ENCODE data around the gene GNPDA2.

GNPDA2 gene

GRCh38 chr4:44661940-44662622 lies 64.3 kb downstream of the GNPDA2 start:
- Mint-ChIP-seq H3K27ac (no peak overlapping the region), H3K27me3 (no peaks in the 10 kb centered on the region), H3K4me1 (no peaks in the 10 kb centered on the region), H3K9me3 (no peaks in the 10 kb centered on the region), H3K4me3 (no peak overlapping the region)
- no peak for ATAC-seq
- no peak for DNase-seq

DNA sequence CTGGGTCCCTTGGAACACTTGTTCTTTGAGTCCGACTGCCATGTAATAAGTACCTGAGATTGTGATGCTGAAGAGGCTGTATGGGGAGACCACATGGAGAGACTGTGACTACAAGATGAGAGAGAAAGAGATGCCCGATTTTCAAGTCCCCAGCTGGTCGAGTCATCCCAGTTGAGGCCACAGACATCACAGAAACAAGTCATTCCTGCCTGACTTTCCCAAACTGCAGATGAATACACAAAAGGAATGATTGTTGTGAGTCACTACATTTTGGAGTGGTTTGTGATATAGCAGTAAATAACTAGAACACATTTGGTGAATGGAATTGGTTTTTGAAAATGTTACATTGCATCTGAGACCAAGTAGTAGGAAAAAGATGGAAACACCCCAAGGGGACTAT lies 66.0 kb downstream of the GNPDA2 start:
- Mint-ChIP-seq H3K9me3 (no peaks in the 10 kb centered on the region), H3K27me3 (no peaks in the 10 kb centered on the region), H3K4me1 (no peaks in the 10 kb centered on the region), H3K27ac (no peak overlapping the region), H3K4me3 (no peak overlapping the region)
- DNase-seq (no peak), ATAC-seq (no peak)

- H3K9me3 Mint-ChIP-seq, result no peaks in the 10 kb centered on the region
- H3K4me1 Mint-ChIP-seq, result no peaks in the 10 kb centered on the region
- no peak overlapping the region for H3K4me3 Mint-ChIP-seq
- DNase-seq (no peak), ATAC-seq (no peak)
- no peak overlapping the region for H3K27ac Mint-ChIP-seq
- H3K27me3 Mint-ChIP-seq, result peaks cover 18% of the 10 kb centered on the region
Observed at GRCh38 chr4:44652002-44652401, 74.4 kb downstream of the GNPDA2 start.
